Nephron progenitor cell (in vitro differentiated cells): ENCODE measurements around the gene TECTB.

ENCODE experiments used
- DNase-seq: peaks from one replicate; pipeline ENCODE4 v3.0.0; 2021
- H3K27ac Mint-ChIP-seq: 2 replicates; pipeline ENCODE4 v1.8.0; 2021; ENCODE audit warnings: mild to moderate bottlenecking, moderate library complexity, mixed read lengths
- H3K27me3 Mint-ChIP-seq: 2 replicates; pipeline ENCODE4 v1.8.0; 2021; ENCODE audit warnings: mild to moderate bottlenecking, low read depth, mixed read lengths; ENCODE audit not compliant: poor library complexity
- H3K36me3 Mint-ChIP-seq: 2 replicates; pipeline ENCODE4 v1.8.0; 2021; ENCODE audit warnings: low read depth, mixed read lengths
- H3K4me1 Mint-ChIP-seq: 2 replicates; pipeline ENCODE4 v1.8.0; 2021; ENCODE audit warnings: mixed read lengths
- H3K4me3 Mint-ChIP-seq: 2 replicates; pipeline ENCODE4 v1.8.0; 2021; ENCODE audit warnings: mild to moderate bottlenecking, moderate library complexity, mixed read lengths
- H3K9me3 Mint-ChIP-seq: 2 replicates; pipeline ENCODE4 v1.8.0; 2021; ENCODE audit warnings: mild to moderate bottlenecking, moderate library complexity, mixed read lengths
- CTCF ChIP-seq: fragments of 200-600 bp; sonication (generic); IDR thresholded peaks from 2 replicates; pipeline ENCODE4 v1.5.0; 2021; ENCODE audit warnings: antibody characterized with exemption

Gene TECTB

GRCh38 chr10:112282086-112282485 lies 1.1 kb upstream of the TECTB start:
- TF ChIP-seq CTCF: no peak
- Mint-ChIP-seq H3K9me3 (no peaks in the 10 kb centered on the region), H3K27ac (no peak overlapping the region), H3K27me3 (peaks cover 18% of the 10 kb centered on the region), H3K4me3 (no peak overlapping the region), H3K4me1 (peaks cover 19% of the 10 kb centered on the region), H3K36me3 (no peaks in the 10 kb centered on the region)
- no peak for DNase-seq

GRCh38 chr10:112286837-112287818 lies 3.9 kb downstream of the TECTB start:
- no peak overlapping the region for H3K4me3 Mint-ChIP-seq
- H3K9me3 Mint-ChIP-seq: no peaks in the 10 kb centered on the region
- no peak overlapping the region for H3K27ac Mint-ChIP-seq
- DNase-seq: no peak
- H3K27me3 Mint-ChIP-seq: peaks cover 18% of the 10 kb centered on the region
- TF ChIP-seq CTCF: no peak
- H3K36me3 Mint-ChIP-seq: no peaks in the 10 kb centered on the region
- no peaks in the 10 kb centered on the region for H3K4me1 Mint-ChIP-seq

- Mint-ChIP-seq H3K9me3 (no peaks in the 10 kb centered on the region), H3K27me3 (peaks cover 16% of the 10 kb centered on the region), H3K4me3 (no peak overlapping the region), H3K4me1 (no peaks in the 10 kb centered on the region), H3K36me3 (no peaks in the 10 kb centered on the region), H3K27ac (no peak overlapping the region)
- TF ChIP-seq CTCF: no peak
- DNase-seq: no peak
Measured at GRCh38 chr10:112287844-112288243, 4.6 kb downstream of the TECTB start.

- H3K4me1 Mint-ChIP-seq: no peaks in the 10 kb centered on the region
- peaks cover 9% of the 10 kb centered on the region for H3K27me3 Mint-ChIP-seq
- H3K27ac Mint-ChIP-seq: no peak overlapping the region
- DNase-seq: no peak
- H3K36me3 Mint-ChIP-seq: no peaks in the 10 kb centered on the region
- no peak overlapping the region for H3K4me3 Mint-ChIP-seq
- TF ChIP-seq CTCF: no peak
- no peaks in the 10 kb centered on the region for H3K9me3 Mint-ChIP-seq
Measured at GRCh38 chr10:112288486-112288885, 5.3 kb downstream of the TECTB start.

- H3K36me3 Mint-ChIP-seq: no peaks in the 10 kb centered on the region
Measured at GRCh38 chr10:112289373-112290053, 6.3 kb downstream of the TECTB start.

More at GRCh38 chr10:112289373-112290053, 6.3 kb downstream of the TECTB start:
- Mint-ChIP-seq H3K27ac (no peak overlapping the region), H3K4me1 (no peaks in the 10 kb centered on the region), H3K27me3 (peaks cover 9% of the 10 kb centered on the region), H3K9me3 (no peaks in the 10 kb centered on the region), H3K4me3 (no peak overlapping the region)
- no peak for TF ChIP-seq CTCF
- DNase-seq: no peak
